GM12878 (cell line): ENCODE results near the gene SLC39A11.

Source experiments
- ATF2 ChIP-seq: IDR thresholded peaks from 2 replicates; pipeline ENCODE4 v1.6.1; 2012; ENCODE audit warnings: low read length, inconsistent platforms
- BHLHE40 ChIP-seq, 2 experiments: fragments of 450-650 bp in 1 of 2; IDR thresholded peaks; 2 replicates each; pipeline ENCODE4 v1.6.1; 2011 to 2017; ENCODE audit warnings: low read depth in 2 of 2, borderline replicate concordance in 1 of 2, improper control_type of control experiment in 1 of 2, low read length in 1 of 2, mild to moderate bottlenecking in 1 of 2
- CTCF ChIP-seq, 3 experiments: IDR thresholded peaks in 2 of 3; conservative IDR thresholded peaks in 1 of 3; 2 replicates each; pipeline ENCODE4 v1.5.1; 2011; ENCODE audit warnings: low read depth in 3 of 3, low read length in 3 of 3, mild to moderate bottlenecking in 3 of 3, control low read depth in 2 of 3, moderate library complexity in 2 of 3, inconsistent platforms in 1 of 3, mixed read lengths in 1 of 3; ENCODE audit not compliant: control insufficient read depth in 2 of 3, insufficient read depth in 1 of 3; ENCODE audit errors: extremely low read depth in 1 of 3
- FOXK2 ChIP-seq: fragments of 450-650 bp; IDR thresholded peaks from 2 replicates; pipeline ENCODE4 v1.6.1; 2017; ENCODE audit warnings: mild to moderate bottlenecking, moderate library complexity
- GABPA ChIP-seq: IDR thresholded peaks from 2 replicates; pipeline ENCODE4 v1.6.1; 2014; ENCODE audit warnings: antibody characterized with exemption, low read depth, mild to moderate bottlenecking, inconsistent platforms
- HCFC1 ChIP-seq: fragments of 150-350 bp; IDR thresholded peaks from 2 replicates; pipeline ENCODE4 v1.6.1; 2014; ENCODE audit warnings: low read length
- MXI1 ChIP-seq: fragments of 150-350 bp; IDR thresholded peaks from 2 replicates; pipeline ENCODE4 v1.6.1; 2011; ENCODE audit warnings: low read depth, mild to moderate bottlenecking, inconsistent platforms, low read length, improper control_type of control experiment
- NBN ChIP-seq: fragments of 450-650 bp; IDR thresholded peaks from 2 replicates; pipeline ENCODE4 v1.6.1; 2016
- PML ChIP-seq: IDR thresholded peaks from 2 replicates; pipeline ENCODE4 v1.6.1; 2012; ENCODE audit warnings: low read length, inconsistent platforms
- REST ChIP-seq: IDR thresholded peaks from 2 replicates; pipeline ENCODE4 v1.6.1; 2012; ENCODE audit warnings: mild to moderate bottlenecking, low read depth, low read length
- SMC3 ChIP-seq: IDR thresholded peaks from 2 replicates; pipeline ENCODE4 v1.6.1; 2011; ENCODE audit warnings: low read length, improper control_type of control experiment, borderline replicate concordance
- ZBTB33 ChIP-seq: fragments of 450-650 bp; IDR thresholded peaks from 2 replicates; pipeline ENCODE4 v1.6.1; 2017; ENCODE audit warnings: mild to moderate bottlenecking

- TF ChIP-seq CTCF (IDR thresholded peaks at IDR 0.05 in 2 of 3, conservative IDR thresholded peaks at IDR 0.05 in 1 of 3; ENCODE audit: control insufficient read depth in 2 of 3, extremely low read depth in 1 of 3, insufficient read depth in 1 of 3, low read depth in 3 of 3, low read length in 3 of 3): no peak
- no peak for TF ChIP-seq ZBTB33
- no peak for TF ChIP-seq ATF2
- TF ChIP-seq HCFC1: no peak
- TF ChIP-seq SMC3: no peak
- TF ChIP-seq FOXK2: no peak
- no peak for TF ChIP-seq REST
- TF ChIP-seq PML: no peak
- no peak for TF ChIP-seq MXI1
- TF ChIP-seq GABPA: no peak
- TF ChIP-seq BHLHE40 (IDR thresholded peaks at IDR 0.05; ENCODE audit: borderline replicate concordance in 1 of 2, low read depth in 2 of 2, low read length in 1 of 2): no peak
- TF ChIP-seq NBN: no peak
Measured at GRCh38 chr17:73027130-73027741, 65.3 kb downstream of the SLC39A11 start.
